ENCODE data around the gene ARHGAP27. TPM values are rescaled to one million over a fixed set of nuclear protein-coding genes. Genes with fewer than 3 reads are reported as not detected.

Gene ARHGAP27
- total and polyA plus RNA-seq, 12 donors = 15.2 to 65.8 (median 25.3) TPM

GRCh38 chr17:45394091-45394490 is 38.6 kb downstream of the ARHGAP27 start:
- no peak for TF ChIP-seq CTCF (IDR thresholded peaks at IDR 0.05)
- DNase-seq = no peak
- Histone ChIP-seq H3K4me3 (no peak overlapping the region), H3K4me1 (peaks cover 0 to 19% (median 0%) of the 10 kb centered on the region in 9 donors), H3K27me3 (peaks cover 0 to 8% (median 0%) of the 10 kb centered on the region in 7 donors), H3K27ac (no peak overlapping the region), H3K9me3 (no peaks in the 10 kb centered on the region), H3K36me3 (peaks cover 0 to 54% (median 27%) of the 10 kb centered on the region in 9 donors)
- no peak for ATAC-seq
- intact Hi-C loops (cut with DNase I) = loop anchor here in 1 of 10 donors (5.0 kb wide), 1 partner anchor 33 kb away; no protein-coding TSS in a partner anchor
- WGBS, 2 donors = 86 to 91% methylated on average over 6 of the region's 6 CpGs

GRCh38 chr17:45393411-45393810 is 39.3 kb downstream of the ARHGAP27 start:
- WGBS, 2 donors = 94% methylated on average over 5 of the region's 5 CpGs
- no peaks in the 10 kb centered on the region for H3K9me3 ChIP-seq
- intact Hi-C loops (cut with DNase I) = loop anchor here in 1 of 10 donors (5.0 kb wide), 1 partner anchor 34 kb away; no protein-coding TSS in a partner anchor
- no peak overlapping the region for H3K27ac ChIP-seq
- H3K4me1 ChIP-seq = peaks cover 0 to 15% (median 0%) of the 10 kb centered on the region in 9 donors
- DNase-seq = no peak
- no peak for TF ChIP-seq CTCF (IDR thresholded peaks at IDR 0.05)
- H3K27me3 ChIP-seq = peaks cover 0 to 8% (median 0%) of the 10 kb centered on the region in 7 donors
- peaks cover 0 to 48% (median 27%) of the 10 kb centered on the region in 9 donors for H3K36me3 ChIP-seq
- H3K4me3 ChIP-seq = no peak overlapping the region
- no peak for ATAC-seq

- H3K36me3 ChIP-seq = peaks cover 0 to 34% (median 14%) of the 10 kb centered on the region in 9 donors
- no peak for TF ChIP-seq CTCF (IDR thresholded peaks at IDR 0.05)
- no peak for ATAC-seq
- H3K4me1 ChIP-seq = peaks cover 0 to 15% (median 0%) of the 10 kb centered on the region in 9 donors
- no peak overlapping the region for H3K27ac ChIP-seq
- H3K27me3 ChIP-seq = peaks cover 0 to 8% (median 0%) of the 10 kb centered on the region in 7 donors
- no peaks in the 10 kb centered on the region for H3K9me3 ChIP-seq
- H3K4me3 ChIP-seq = no peak overlapping the region
- intact Hi-C loops (cut with DNase I) = loop anchor here in 1 of 10 donors (5.0 kb wide), 1 partner anchor 35 kb away; no protein-coding TSS in a partner anchor
- DNase-seq = no peak
- 96% methylated on average over 2 of the region's 2 CpGs for WGBS, 2 donors
Measured at GRCh38 chr17:45391918-45392317, 40.8 kb downstream of the ARHGAP27 start.

- peaks cover 0 to 16% (median 0%) of the 10 kb centered on the region in 9 donors for H3K4me1 ChIP-seq
- H3K27ac ChIP-seq = no peak overlapping the region
- 45 to 62% methylated on average over 5 of the region's 5 CpGs for WGBS, 2 donors
- H3K4me3 ChIP-seq = no peak overlapping the region
- intact Hi-C loops (cut with DNase I) = loop anchor here in 1 of 10 donors (5.0 kb wide), 1 partner anchor 36 kb away; no protein-coding TSS in a partner anchor
- H3K36me3 ChIP-seq = peaks cover 0 to 27% (median 8%) of the 10 kb centered on the region in 9 donors
- TF ChIP-seq CTCF (IDR thresholded peaks at IDR 0.05) = no peak
- H3K9me3 ChIP-seq = no peaks in the 10 kb centered on the region
- no peak for DNase-seq
- peaks cover 0 to 8% (median 0%) of the 10 kb centered on the region in 7 donors for H3K27me3 ChIP-seq
- ATAC-seq = no peak
Measured at GRCh38 chr17:45391291-45391690, 41.4 kb downstream of the ARHGAP27 start.
